HepG2 (cell line): Measurements from ENCODE around the gene MRPL50. TPM values are rescaled to one million over a fixed set of nuclear protein-coding genes. Genes with fewer than 3 reads are reported as not detected.
A peak's percentile ranks its signal among the peaks of the same experiment; 100 is the strongest.

Source experiments
- CCDC6 ChIP-seq: sonication (generic); formaldehyde crosslinking; IDR thresholded peaks from 2 replicates; pipeline ENCODE4 v1.8.1; 2022; ENCODE audit warnings: mild to moderate bottlenecking, missing genetic modification reagents, moderate library complexity
- ETV6 ChIP-seq: sonication (generic); formaldehyde crosslinking; conservative IDR thresholded peaks from 2 replicates; pipeline ENCODE4 v1.4.0; 2020; ENCODE audit warnings: missing genetic modification reagents
- GABPA ChIP-seq, 2 experiments: IDR thresholded peaks; 2 replicates each; pipeline ENCODE4 v1.6.1; 2011 to 2016; ENCODE audit warnings: low read depth in 2 of 2, low read length in 1 of 2, missing biosample characterization in 1 of 2, missing genetic modification characterization in 1 of 2
- HCFC1 ChIP-seq: fragments of 150-350 bp; IDR thresholded peaks from 2 replicates; pipeline ENCODE4 v1.6.1; 2014; ENCODE audit warnings: low read depth, low read length
- HIC2 ChIP-seq: sonication (generic); formaldehyde crosslinking; IDR thresholded peaks from 2 replicates; pipeline ENCODE4 v1.9.0; 2022; ENCODE audit warnings: low read depth, missing genetic modification reagents
- HNRNPL ChIP-seq: fragments of 200-400 bp; formaldehyde crosslinking; IDR thresholded peaks from 2 replicates; pipeline ENCODE4 v1.6.1; 2017; ENCODE audit warnings: mild to moderate bottlenecking, low read depth, low read length
- HNRNPUL1 ChIP-seq: fragments of 200-400 bp; formaldehyde crosslinking; IDR thresholded peaks from 2 replicates; pipeline ENCODE4 v1.6.1; 2017; ENCODE audit warnings: low read depth, mild to moderate bottlenecking, low read length, moderate library complexity
- KDM6A ChIP-seq: IDR thresholded peaks from 2 replicates; pipeline ENCODE4 v1.6.1; 2016; ENCODE audit warnings: low read depth
- MAFG ChIP-seq: sonication (generic); formaldehyde crosslinking; IDR thresholded peaks from 2 replicates; pipeline ENCODE4 v1.5.1; 2020; ENCODE audit warnings: mild to moderate bottlenecking, missing genetic modification reagents
- MED1 ChIP-seq: sonication (generic); formaldehyde crosslinking; IDR thresholded peaks from 2 replicates; pipeline ENCODE4 v1.4.0; 2020; ENCODE audit warnings: missing genetic modification reagents
- MYPOP ChIP-seq: sonication (generic); formaldehyde crosslinking; IDR thresholded peaks from 2 replicates; pipeline ENCODE4 v1.8.1; 2023; ENCODE audit warnings: mild to moderate bottlenecking, moderate library complexity, missing genetic modification reagents
- RAD51 ChIP-seq: fragments of 450-650 bp; IDR thresholded peaks from 2 replicates; pipeline ENCODE4 v1.6.1; 2016; ENCODE audit warnings: borderline replicate concordance
- RFXANK ChIP-seq: IDR thresholded peaks from 2 replicates; pipeline ENCODE4 v1.6.1; 2016
- SKI ChIP-seq: fragments of 450-650 bp; IDR thresholded peaks from one replicate; pipeline ENCODE4 v1.6.1; 2018; ENCODE audit warnings: mild to moderate bottlenecking; ENCODE audit not compliant: partially characterized antibody
- SNAPC2 ChIP-seq: sonication (generic); formaldehyde crosslinking; IDR thresholded peaks from 2 replicates; pipeline ENCODE4 v1.8.1; 2022; ENCODE audit warnings: mild to moderate bottlenecking, missing genetic modification reagents
- ZFP37 ChIP-seq: sonication (generic); formaldehyde crosslinking; IDR thresholded peaks from 2 replicates; pipeline ENCODE4 v1.4.0; 2020; ENCODE audit warnings: missing genetic modification reagents, borderline replicate concordance
- ZNF282 ChIP-seq: fragments of 450-650 bp; IDR thresholded peaks from 2 replicates; pipeline ENCODE4 v1.6.1; 2018; ENCODE audit not compliant: partially characterized antibody
- ZNF501 ChIP-seq: sonication (generic); formaldehyde crosslinking; IDR thresholded peaks from 2 replicates; pipeline ENCODE4 v1.5.1; 2020; ENCODE audit warnings: mild to moderate bottlenecking, moderate library complexity, missing genetic modification reagents
- ZNF556 ChIP-seq: sonication (generic); formaldehyde crosslinking; IDR thresholded peaks from 2 replicates; pipeline ENCODE4 v1.4.0; 2020; ENCODE audit warnings: mild to moderate bottlenecking, missing genetic modification reagents, borderline replicate concordance
- ZNF589 ChIP-seq: sonication (generic); formaldehyde crosslinking; conservative IDR thresholded peaks from 2 replicates; pipeline ENCODE4 v1.8.0; 2022; ENCODE audit warnings: mild to moderate bottlenecking, moderate library complexity, missing genetic modification reagents
- ZNF607 ChIP-seq: sonication (generic); formaldehyde crosslinking; IDR thresholded peaks from 2 replicates; pipeline ENCODE4 v1.5.1; 2020; ENCODE audit warnings: missing genetic modification reagents, mild to moderate bottlenecking, borderline replicate concordance
- ZNF644 ChIP-seq: IDR thresholded peaks from 2 replicates; pipeline ENCODE4 v1.6.1; 2016; ENCODE audit warnings: low read depth
- ZNF652 ChIP-seq: IDR thresholded peaks from 2 replicates; pipeline ENCODE4 v1.6.1; 2016; ENCODE audit warnings: low read depth, borderline replicate concordance
- ZNF772 ChIP-seq: sonication (generic); formaldehyde crosslinking; IDR thresholded peaks from 2 replicates; pipeline ENCODE4 v1.5.0; 2020; ENCODE audit warnings: mild to moderate bottlenecking, missing genetic modification reagents
- ZNF788 ChIP-seq: sonication (generic); formaldehyde crosslinking; IDR thresholded peaks from 2 replicates; pipeline ENCODE4 v1.5.0; 2020; ENCODE audit warnings: mild to moderate bottlenecking, missing genetic modification reagents, borderline replicate concordance
- ZNF850 ChIP-seq: sonication (generic); formaldehyde crosslinking; conservative IDR thresholded peaks from 2 replicates; pipeline ENCODE4 v1.9.0; 2021; ENCODE audit warnings: mild to moderate bottlenecking, missing genetic modification reagents
- polyA plus RNA-seq, 8 experiments: library from polyadenylated mRNA; depleted of rRNA in 3 of 8; stranded (reverse) in 7 of 8; unstranded in 1 of 8; fragments of >200 nt; fragmentation: Illumina TruSeq in 4 of 8; extraction: Trizol in 4 of 8; gene quantifications; 2 replicates each; pipeline versions ENCODE4 v1.2.1 to v1.2.3, GENCODE V29; 2011 to 2016; ENCODE audit warnings: low read depth in 4 of 8, missing spikeins in 1 of 8, mixed read lengths in 1 of 8; ENCODE audit not compliant: insufficient read depth in 1 of 8
- total RNA-seq, 5 experiments: library from RNA; depleted of rRNA; stranded (reverse); fragments of >200 nt; fragmentation: Illumina TruSeq; extraction: Trizol; gene quantifications; 2 replicates each; pipeline ENCODE4 v1.2.3, GENCODE V29; 2016; ENCODE audit warnings: low read depth in 1 of 5

Gene MRPL50
- total and polyA plus RNA-seq, 2 of the 13 experiments (the other 11 are each of a cell fraction or from before 2014, with no cell fraction given): 37.1 to 70.0 TPM

- peak; percentile 28; the same call in 1 of the 2 replicates for TF ChIP-seq ZNF772 (CRISPR knock-in tag)
- no peak for TF ChIP-seq HNRNPUL1
- TF ChIP-seq ZNF589: no peak
- no peak for TF ChIP-seq ZNF282
- TF ChIP-seq ZNF644 (CRISPR knock-in tag): 0 out of 2 replicates have a peak, but pooled peaks have one; percentile 59
- no peak for TF ChIP-seq RAD51
- TF ChIP-seq KDM6A (CRISPR knock-in tag): 0 out of 2 replicates have a peak, but pooled peaks have one; percentile 13
- no peak for TF ChIP-seq SKI
- peak; percentile 58; the same call in 1 of the 2 replicates for TF ChIP-seq ZNF788 (CRISPR knock-in tag)
- no peak for TF ChIP-seq ZNF501 (CRISPR knock-in tag)
- no peak; the same call in 1 of the 2 replicates for TF ChIP-seq MAFG
- peak; percentile 12; the same call in 1 of the 2 replicates for TF ChIP-seq ZNF652 (CRISPR knock-in tag)
- TF ChIP-seq ZNF850 (CRISPR knock-in tag): no peak
- no peak for TF ChIP-seq ETV6 (CRISPR knock-in tag)
- no peak for TF ChIP-seq RFXANK (CRISPR knock-in tag)
- peak; percentile 84 for TF ChIP-seq HIC2
- TF ChIP-seq MYPOP (CRISPR knock-in tag): no peak
- TF ChIP-seq GABPA (IDR thresholded peaks at IDR 0.05; ENCODE audit: low read depth, low read length): no peak
- no peak for TF ChIP-seq GABPA (CRISPR knock-in tag; IDR thresholded peaks at IDR 0.05; ENCODE audit: low read depth)
- TF ChIP-seq CCDC6 (CRISPR knock-in tag): no peak
- no peak for TF ChIP-seq ZFP37 (CRISPR knock-in tag)
- 0 out of 2 replicates have a peak, but pooled peaks have one; percentile 45 for TF ChIP-seq ZNF607 (CRISPR knock-in tag)
- TF ChIP-seq HCFC1: no peak
- TF ChIP-seq SNAPC2 (CRISPR knock-in tag): no peak
- no peak for TF ChIP-seq ZNF556
- no peak for TF ChIP-seq HNRNPL
- TF ChIP-seq MED1 (CRISPR knock-in tag): peak; percentile 75
These were observed 39.4 kb upstream of the MRPL50 start (continued) for GRCh38 chr9:101437806-101438232.
